AG20443 (cell line): ENCODE results near the gene KIAA0586.

Experiments
- DNase-seq: peaks from one replicate; pipeline ENCODE4 v3.0.0; 2012; ENCODE audit warnings: low spot score, mixed read lengths

The KIAA0586 gene

DNA sequence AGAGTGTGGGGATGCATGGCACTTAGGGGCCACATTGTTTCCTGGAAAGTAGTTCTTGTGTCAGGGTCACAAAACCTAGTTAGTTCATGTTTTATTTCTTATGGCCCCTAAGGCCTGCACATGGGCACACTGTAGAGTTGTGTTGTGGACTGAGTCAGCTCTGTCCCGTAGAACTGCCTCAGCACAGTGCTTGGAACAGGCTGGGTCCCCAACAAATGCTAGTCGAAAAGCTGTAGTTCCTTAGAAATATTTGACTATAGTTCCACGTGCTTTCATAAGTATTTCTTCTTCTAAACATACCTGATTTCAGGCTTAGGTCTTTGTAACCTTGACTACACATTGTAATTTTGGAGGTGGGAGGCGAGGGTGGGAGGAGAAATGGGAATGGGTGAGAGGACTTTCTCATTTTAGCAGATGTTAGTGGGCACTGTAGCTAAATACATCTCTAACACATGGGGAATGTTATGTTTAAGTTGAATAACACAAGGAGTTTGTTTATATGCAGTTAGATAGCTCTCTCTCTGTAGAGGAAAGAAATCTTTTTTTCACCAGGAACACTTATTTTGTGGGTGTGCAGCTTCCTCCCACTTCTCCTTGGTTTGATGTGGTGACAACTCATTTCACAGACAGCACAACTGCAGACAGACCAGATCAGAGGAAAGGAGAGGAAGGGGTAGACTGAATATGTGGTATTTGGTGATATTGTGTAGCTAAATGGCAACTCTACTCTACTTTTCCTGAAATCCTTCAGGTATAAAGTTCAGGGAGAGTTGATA, 170.7 kb downstream of the KIAA0586 start:
- no peak for DNase-seq

- no peak for DNase-seq
Observed at GRCh38 chr14:58598804-58599525, 171.4 kb downstream of the KIAA0586 start.

DNA sequence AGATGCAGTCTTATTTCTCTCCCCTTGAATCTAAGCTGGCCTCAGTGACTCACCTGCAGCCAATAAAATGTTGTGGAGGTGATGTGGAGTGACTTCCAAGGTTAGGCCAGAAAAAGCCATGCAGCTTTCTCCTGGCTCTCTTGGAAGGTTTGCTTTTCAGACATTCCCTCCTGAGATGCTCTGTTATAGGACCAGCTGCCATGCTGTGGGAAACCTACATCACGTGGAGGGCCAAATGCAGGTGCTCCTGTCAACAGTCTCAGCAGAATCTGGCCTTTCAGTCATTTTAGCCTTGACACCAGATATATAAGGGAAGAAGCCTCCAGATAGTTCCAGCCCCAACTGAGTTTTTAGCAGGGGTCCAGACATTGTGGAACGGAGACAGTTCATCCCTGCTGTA, 172.2 kb downstream of the KIAA0586 start:
- no peak for DNase-seq
